Activated CD8-positive, alpha-beta memory T cell treated with anti-CD3 and anti-CD28 coated beads for 1 hour (primary cell): ENCODE results near the gene MPPED2.

Experiments
- DNase-seq, 2 donors: peaks; one replicate each; pipeline ENCODE4 v3.0.0-alpha.2; 2020; ENCODE audit warnings: low read depth in 1 of 2; ENCODE audit errors: extremely low read depth in 1 of 2

Gene MPPED2

GRCh38 chr11:30488304-30488998 is 97.7 kb downstream of the MPPED2 start:
- DNase-seq: no peak

GRCh38 chr11:30487200-30487898 is 98.8 kb downstream of the MPPED2 start:
- no peak for DNase-seq

- DNase-seq: no peak
Observed at GRCh38 chr11:30485756-30486155, 100.4 kb downstream of the MPPED2 start.

- no peak for DNase-seq
Observed at GRCh38 chr11:30485222-30485621, 100.9 kb downstream of the MPPED2 start.

GRCh38 chr11:30483056-30483455 is 103.1 kb downstream of the MPPED2 start:
- no peak for DNase-seq

- no peak for DNase-seq
Observed at GRCh38 chr11:30481796-30482195, 104.4 kb downstream of the MPPED2 start.

- no peak for DNase-seq
Observed at GRCh38 chr11:30481330-30481729, 104.8 kb downstream of the MPPED2 start.

- no peak for DNase-seq
Observed at GRCh38 chr11:30479899-30480298, 106.3 kb downstream of the MPPED2 start.

GRCh38 chr11:30478923-30479322 is 107.2 kb downstream of the MPPED2 start:
- no peak for DNase-seq

GRCh38 chr11:30477061-30477460 is 109.1 kb downstream of the MPPED2 start:
- DNase-seq: no peak

- DNase-seq: no peak
Observed at GRCh38 chr11:30474151-30474954, 111.8 kb downstream of the MPPED2 start.

GRCh38 chr11:30471244-30471643 is 114.9 kb downstream of the MPPED2 start:
- DNase-seq: no peak

GRCh38 chr11:30468881-30469280 is 117.3 kb downstream of the MPPED2 start:
- no peak for DNase-seq

GRCh38 chr11:30467176-30467575 is 119.0 kb downstream of the MPPED2 start:
- no peak for DNase-seq

GRCh38 chr11:30465623-30466022 is 120.5 kb downstream of the MPPED2 start:
- no peak for DNase-seq

GRCh38 chr11:30465192-30465591 is 121.0 kb downstream of the MPPED2 start:
- no peak for DNase-seq

GRCh38 chr11:30463266-30463665 is 122.9 kb downstream of the MPPED2 start:
- no peak for DNase-seq

- no peak for DNase-seq
Observed at GRCh38 chr11:30462421-30462820, 123.7 kb downstream of the MPPED2 start.

GRCh38 chr11:30459821-30460220 is 126.3 kb downstream of the MPPED2 start:
- no peak for DNase-seq

GRCh38 chr11:30459306-30459705 is 126.8 kb downstream of the MPPED2 start:
- no peak for DNase-seq

- no peak for DNase-seq
Observed at GRCh38 chr11:30458541-30458940, 127.6 kb downstream of the MPPED2 start.

GRCh38 chr11:30457087-30457486 is 129.1 kb downstream of the MPPED2 start:
- no peak for DNase-seq
